B cell (primary cell): ENCODE data around the gene TMEM236. TPM values are rescaled to one million over a fixed set of nuclear protein-coding genes. Genes with fewer than 3 reads are reported as not detected.

Experiments
- ATAC-seq: fragments of 200-7000 bp; cut with Tn5 transposase; one replicate; pipeline ENCODE4 v1.10.0; 2021; ENCODE audit warnings: low read depth, mild to moderate bottlenecking, moderate number of reproducible peaks, moderate library complexity
- CTCF ChIA-PET: fragments of 350-600 bp; sonication (Branson Sonifier 250); formaldehyde crosslinking; loops from one replicate; lab custom pipeline; 2021; ENCODE audit warnings: antibody characterized with exemption, inconsistent platforms; lab: Charles Lee
- POLR2A ChIA-PET: fragments of 350-600 bp; sonication (Branson Sonifier 250); formaldehyde crosslinking; loops from one replicate; lab custom pipeline; 2021; ENCODE audit warnings: antibody characterized with exemption; lab: Charles Lee
- DNase-seq: peaks from one replicate; pipeline ENCODE4 v3.0.0; 2013
- H2AFZ ChIP-seq: 2 replicates; pipeline ENCODE4 v1.6.1; 2012; ENCODE audit warnings: mild to moderate bottlenecking, low read depth, low read length; ENCODE audit not compliant: insufficient read depth, poor library complexity, severe bottlenecking
- H3K27ac ChIP-seq, 2 donors: 1 replicate in 1 of 2; 2 replicates in 1 of 2; pipeline ENCODE4 v1.5.1; 2012 to 2013; ENCODE audit warnings: low read length in 2 of 2, mild to moderate bottlenecking in 2 of 2, moderate library complexity in 1 of 2
- H3K27me3 ChIP-seq, 4 experiments: fragments of 200-600 bp in 1 of 4; sonication (generic) in 1 of 4; replicated peaks in 1 of 4; 1 replicate in 2 of 4; 2 replicates in 2 of 4; pipeline versions ENCODE4 v1.6.1 to v1.7.0; 2013 to 2016; ENCODE audit warnings: low read length in 3 of 4, mild to moderate bottlenecking in 2 of 4, mixed read lengths in 1 of 4, moderate library complexity in 1 of 4; ENCODE audit not compliant: insufficient read depth in 4 of 4, control insufficient read depth in 3 of 4; ENCODE audit errors: control extremely low read depth in 1 of 4
- H3K36me3 ChIP-seq, 2 experiments: replicated peaks in 1 of 2; 1 replicate in 1 of 2; 2 replicates in 1 of 2; pipeline versions ENCODE4 v1.6.1 to v1.7.1; 2013; ENCODE audit warnings: low read length in 1 of 2; ENCODE audit not compliant: insufficient read depth in 2 of 2, control insufficient read depth in 1 of 2; ENCODE audit errors: control extremely low read depth in 1 of 2, extremely low read depth in 1 of 2
- H3K4me1 ChIP-seq, 2 donors: fragments of 200-600 bp in 1 of 2; sonication (generic) in 1 of 2; 1 replicate in 1 of 2; 2 replicates in 1 of 2; pipeline versions ENCODE4 v1.5.1 to v1.6.1; 2013 to 2017; ENCODE audit warnings: low read length in 2 of 2; ENCODE audit not compliant: control insufficient read depth in 2 of 2, insufficient read depth in 2 of 2
- H3K4me2 ChIP-seq: replicated peaks from 2 replicates; pipeline ENCODE3; 2012; ENCODE audit warnings: mild to moderate bottlenecking, low read depth, low read length; ENCODE audit not compliant: poor library complexity, severe bottlenecking
- H3K4me3 ChIP-seq, 5 experiments: fragments of 200-600 bp in 1 of 5; sonication (generic) in 1 of 5; 1 replicate in 3 of 5; 2 replicates in 2 of 5; pipeline versions ENCODE4 v1.5.1 to v1.7.0; 2011 to 2016; ENCODE audit warnings: low read length in 4 of 5, mild to moderate bottlenecking in 4 of 5, low read depth in 2 of 5, control low read depth in 1 of 5, moderate library complexity in 1 of 5; ENCODE audit not compliant: insufficient read depth in 1 of 5; ENCODE audit errors: control extremely low read depth in 1 of 5, extremely low read depth in 1 of 5
- H3K79me2 ChIP-seq: fragments of 200-600 bp; sonication (generic); one replicate; pipeline ENCODE4 v1.6.0; 2016; ENCODE audit warnings: low read length; ENCODE audit not compliant: control insufficient read depth, insufficient read depth
- H3K9ac ChIP-seq: fragments of 200-600 bp; sonication (generic); 2 replicates; pipeline ENCODE4 v1.6.1; 2017; ENCODE audit warnings: mild to moderate bottlenecking, low read length, moderate library complexity
- H3K9me3 ChIP-seq, 3 donors: one replicate each; pipeline versions ENCODE4 v1.6.1 to v1.7.1; 2013; ENCODE audit warnings: low read length in 2 of 3; ENCODE audit not compliant: control insufficient read depth in 2 of 3, insufficient read depth in 1 of 3; ENCODE audit errors: control extremely low read depth in 1 of 3
- H4K20me1 ChIP-seq: 2 replicates; pipeline ENCODE4 v1.6.0; 2012; ENCODE audit warnings: mild to moderate bottlenecking, low read length; ENCODE audit not compliant: insufficient read depth, control insufficient read depth, poor library complexity, severe bottlenecking
- H3K27ac Mint-ChIP-seq: one replicate; pipeline ENCODE4 v1.8.0; 2021; ENCODE audit warnings: mixed read lengths
- H3K27me3 Mint-ChIP-seq: one replicate; pipeline ENCODE4 v1.8.0; 2021; ENCODE audit warnings: mixed read lengths
- H3K4me1 Mint-ChIP-seq: one replicate; pipeline ENCODE4 v1.8.0; 2021; ENCODE audit warnings: mixed read lengths
- H3K4me3 Mint-ChIP-seq: one replicate; pipeline ENCODE4 v1.8.0; 2021; ENCODE audit warnings: mixed read lengths
- H3K9me3 Mint-ChIP-seq: one replicate; pipeline ENCODE4 v1.8.0; 2022; ENCODE audit warnings: mixed read lengths; ENCODE audit not compliant: insufficient read depth
- CTCF ChIP-seq: fragments of 200-600 bp; IDR thresholded peaks from one replicate; pipeline ENCODE4 v1.8.0; 2022; ENCODE audit warnings: antibody characterized with exemption, mild to moderate bottlenecking
- EZH2 ChIP-seq: IDR thresholded peaks from 2 replicates; pipeline ENCODE4 v1.6.1; 2012; ENCODE audit warnings: borderline replicate concordance, low read depth, mild to moderate bottlenecking, moderate library complexity, low read length; ENCODE audit not compliant: insufficient read depth, poor library complexity, severe bottlenecking
- WGBS: methylation state at CpG from one replicate; pipeline ENCODE4 v1.1.5; 2013; ENCODE audit warnings: missing lambda C conversion rate; ENCODE audit not compliant: insufficient coverage; 5-methylcytosine and 5-hydroxymethylcytosine counted together
- intact Hi-C: fragments of 100-400 bp; cut with micrococcal nuclease; formaldehyde crosslinking; loops from one replicate; pipeline ENCODE4 v1.10.0; 2022
- polyA plus RNA-seq: library from polyadenylated mRNA; depleted of rRNA; stranded (reverse); fragments of >200 nt; gene quantifications from 2 replicates; pipeline ENCODE4 v1.2.3, GENCODE V29; 2012
- total RNA-seq, 2 donors: library from RNA; stranded (reverse); fragments of 120-200 nt in 1 of 2; gene quantifications; 1 replicate in 1 of 2; 2 replicates in 1 of 2; pipeline versions ENCODE4 v1.2.3 to v1.2.4, GENCODE V29; 2013 to 2022

Gene TMEM236
- total and polyA plus RNA-seq, 2 donors (not counting 1 experiment from before 2014, with no cell fraction given), result 0.09 to 0.27 TPM

GRCh38 chr10:17710181-17710580 lies 41.8 kb upstream of the TMEM236 start:
- ChIA-PET POLR2A (no interaction called here), CTCF (no interaction called here)
- WGBS, result 100% methylated on average over 2 of the region's 4 CpGs
- peaks cover 11 to 50% of the 10 kb centered on the region in 2 experiments for H3K36me3 ChIP-seq
- no peak overlapping the region for H3K9ac ChIP-seq
- no peak overlapping the region for H3K4me3 ChIP-seq
- H3K27me3 ChIP-seq, result no peaks in the 10 kb centered on the region
- no peak overlapping the region for H3K4me3 Mint-ChIP-seq
- no peak for DNase-seq
- H4K20me1 ChIP-seq, result no peaks in the 10 kb centered on the region
- no peaks in the 10 kb centered on the region for H3K4me1 Mint-ChIP-seq
- no peak overlapping the region for H3K27ac ChIP-seq
- H3K27me3 Mint-ChIP-seq, result no peaks in the 10 kb centered on the region
- H3K9me3 Mint-ChIP-seq, result no peaks in the 10 kb centered on the region
- no peaks in the 10 kb centered on the region for H3K4me1 ChIP-seq
- H3K27ac Mint-ChIP-seq, result no peak overlapping the region
- H3K9me3 ChIP-seq, result no peaks in the 10 kb centered on the region
- ATAC-seq, result no peak
- no peaks in the 10 kb centered on the region for H3K79me2 ChIP-seq
- no peak overlapping the region for H3K4me2 ChIP-seq
- intact Hi-C loops, result no loop called here
- no peak overlapping the region for H2AFZ ChIP-seq
- no peak for TF ChIP-seq EZH2
- TF ChIP-seq CTCF, result no peak

- H3K9ac ChIP-seq, result no peak overlapping the region
- ChIA-PET CTCF (interaction anchor here (0.6 kb wide), 1 partner anchor 96 kb away, joined by 4 read pairs; no protein-coding TSS in a partner anchor), POLR2A (no interaction called here)
- no peaks in the 10 kb centered on the region for H3K4me1 ChIP-seq
- H3K4me3 ChIP-seq, result no peak overlapping the region
- no peak overlapping the region for H3K4me2 ChIP-seq
- WGBS, result no CpG with 5 or more reads among the region's 5 CpGs
- no peak for TF ChIP-seq EZH2
- no peak for TF ChIP-seq CTCF
- no peaks in the 10 kb centered on the region for H4K20me1 ChIP-seq
- H3K27ac ChIP-seq, result no peak overlapping the region
- Mint-ChIP-seq H3K4me3 (no peak overlapping the region), H3K27me3 (no peaks in the 10 kb centered on the region), H3K9me3 (no peaks in the 10 kb centered on the region), H3K27ac (no peak overlapping the region), H3K4me1 (no peaks in the 10 kb centered on the region)
- no peaks in the 10 kb centered on the region for H3K79me2 ChIP-seq
- no peak for DNase-seq
- ATAC-seq, result no peak
- H3K27me3 ChIP-seq, result no peaks in the 10 kb centered on the region
- H3K36me3 ChIP-seq, result peaks cover 7 to 48% of the 10 kb centered on the region in 2 experiments
- intact Hi-C loops, result no loop called here
- H3K9me3 ChIP-seq, result no peaks in the 10 kb centered on the region
- no peak overlapping the region for H2AFZ ChIP-seq
Measured at GRCh38 chr10:17712053-17712452, 39.9 kb upstream of the TMEM236 start.
